Stimulated activated CD8-positive, alpha-beta memory T cell treated with anti-CD3 and anti-CD28 coated beads, Interleukin-7, amount 100 ng/mL, for 1 hour (primary cell): ENCODE results near the gene YWHAH.
A peak's percentile ranks its signal among the peaks of the same experiment; 100 is the strongest.

ENCODE experiments used
- DNase-seq, 2 donors: peaks; one replicate each; pipeline ENCODE4 v3.0.0-alpha.2; 2020; ENCODE audit warnings: low read depth in 2 of 2

Gene YWHAH

GRCh38 chr22:31950226-31950625 lies 5.9 kb downstream of the YWHAH start:
- DNase-seq: no peak

DNA sequence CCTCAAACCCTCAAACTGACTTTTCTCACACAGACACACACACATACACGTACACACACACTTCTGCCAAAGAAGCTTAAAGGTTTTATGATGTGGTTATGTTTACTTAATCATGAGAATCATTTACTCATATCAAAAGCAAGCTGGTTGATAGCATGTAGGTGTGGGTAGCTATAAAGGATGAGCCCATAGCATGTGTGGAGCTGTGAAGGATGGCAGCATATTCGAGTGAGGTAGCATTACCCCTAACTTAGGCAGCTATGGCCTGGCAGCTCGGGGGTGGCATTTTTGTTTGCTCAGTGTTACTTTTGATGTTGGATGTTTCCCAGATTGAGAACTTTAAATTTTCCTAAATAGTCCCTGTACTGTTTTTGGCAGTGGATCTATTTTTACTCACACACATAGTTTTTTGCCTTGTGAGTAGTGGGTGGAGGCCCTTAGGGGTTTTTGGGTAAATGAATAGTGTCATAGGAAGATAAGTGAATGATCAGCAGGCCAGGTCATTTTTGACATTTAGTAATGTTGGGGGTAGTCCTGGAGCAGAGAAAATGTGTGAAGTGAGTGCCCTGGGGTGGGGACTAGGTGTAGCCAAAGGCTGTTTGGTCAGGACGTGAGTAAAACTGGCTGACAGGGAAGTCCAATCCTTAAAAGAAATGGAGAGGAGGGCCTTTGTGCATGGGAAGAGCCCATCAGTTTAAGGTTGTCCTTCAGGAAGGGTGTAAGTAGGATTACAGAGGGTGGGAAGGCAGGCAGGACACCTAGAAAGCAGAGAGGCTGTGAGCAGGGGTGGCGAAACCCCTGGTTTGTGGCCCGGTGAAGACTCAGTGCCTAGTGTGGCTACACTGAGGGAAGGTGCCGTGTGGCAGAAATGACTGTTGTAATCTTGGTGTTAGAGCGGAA lies 7.1 kb downstream of the YWHAH start:
- DNase-seq: no peak

GRCh38 chr22:31952094-31952401 lies 7.7 kb downstream of the YWHAH start:
- no peak for DNase-seq

DNA sequence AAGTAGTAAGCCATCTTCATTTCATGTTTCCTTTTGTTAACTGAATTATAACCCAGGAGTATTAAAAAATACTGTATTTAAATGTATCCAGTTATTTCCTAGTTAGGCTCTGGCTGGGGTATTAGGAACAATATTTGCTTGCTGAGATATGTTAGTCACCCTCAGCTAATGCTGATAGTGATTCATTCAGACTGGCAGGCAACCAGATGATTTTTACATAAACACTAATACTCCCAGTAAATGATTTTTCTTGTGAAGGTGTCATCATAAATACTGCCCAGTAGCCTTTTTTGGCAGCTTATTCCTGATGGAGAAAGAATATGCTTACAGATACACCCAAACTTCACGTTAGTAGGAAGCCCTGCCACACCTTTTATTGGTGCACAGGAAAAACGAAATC lies 8.1 kb downstream of the YWHAH start:
- DNase-seq: no peak

DNA sequence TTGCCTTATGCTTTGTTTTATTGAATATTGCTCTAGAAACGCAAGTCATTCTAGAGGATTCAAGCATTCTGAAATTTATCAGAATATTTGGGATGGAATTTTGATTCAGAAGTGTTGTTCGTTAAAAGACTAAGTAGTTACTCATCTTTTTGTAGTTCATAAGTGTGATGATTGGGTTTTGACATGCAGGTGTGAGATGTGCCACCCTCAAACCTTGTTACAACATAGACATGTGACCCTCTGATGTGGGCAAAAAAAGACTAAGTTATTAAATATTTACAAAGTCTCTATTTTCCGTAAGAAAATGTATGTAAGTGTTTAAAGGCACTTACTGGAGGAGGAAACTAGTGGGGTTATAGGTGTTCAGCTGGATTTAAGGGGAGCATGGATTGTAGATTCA lies 8.9 kb downstream of the YWHAH start:
- DNase-seq: no peak

- DNase-seq: no peak
Measured at GRCh38 chr22:31954535-31955523, 10.5 kb downstream of the YWHAH start.

DNA sequence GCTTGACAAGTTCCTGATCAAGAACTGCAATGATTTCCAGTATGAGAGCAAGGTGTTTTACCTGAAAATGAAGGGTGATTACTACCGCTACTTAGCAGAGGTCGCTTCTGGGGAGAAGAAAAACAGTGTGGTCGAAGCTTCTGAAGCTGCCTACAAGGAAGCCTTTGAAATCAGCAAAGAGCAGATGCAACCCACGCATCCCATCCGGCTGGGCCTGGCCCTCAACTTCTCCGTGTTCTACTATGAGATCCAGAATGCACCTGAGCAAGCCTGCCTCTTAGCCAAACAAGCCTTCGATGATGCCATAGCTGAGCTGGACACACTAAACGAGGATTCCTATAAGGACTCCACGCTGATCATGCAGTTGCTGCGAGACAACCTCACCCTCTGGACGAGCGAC lies 12.0 kb downstream of the YWHAH start:
- DNase-seq: no peak

GRCh38 chr22:31957970-31958594 lies 13.7 kb downstream of the YWHAH start:
- no peak for DNase-seq

DNA sequence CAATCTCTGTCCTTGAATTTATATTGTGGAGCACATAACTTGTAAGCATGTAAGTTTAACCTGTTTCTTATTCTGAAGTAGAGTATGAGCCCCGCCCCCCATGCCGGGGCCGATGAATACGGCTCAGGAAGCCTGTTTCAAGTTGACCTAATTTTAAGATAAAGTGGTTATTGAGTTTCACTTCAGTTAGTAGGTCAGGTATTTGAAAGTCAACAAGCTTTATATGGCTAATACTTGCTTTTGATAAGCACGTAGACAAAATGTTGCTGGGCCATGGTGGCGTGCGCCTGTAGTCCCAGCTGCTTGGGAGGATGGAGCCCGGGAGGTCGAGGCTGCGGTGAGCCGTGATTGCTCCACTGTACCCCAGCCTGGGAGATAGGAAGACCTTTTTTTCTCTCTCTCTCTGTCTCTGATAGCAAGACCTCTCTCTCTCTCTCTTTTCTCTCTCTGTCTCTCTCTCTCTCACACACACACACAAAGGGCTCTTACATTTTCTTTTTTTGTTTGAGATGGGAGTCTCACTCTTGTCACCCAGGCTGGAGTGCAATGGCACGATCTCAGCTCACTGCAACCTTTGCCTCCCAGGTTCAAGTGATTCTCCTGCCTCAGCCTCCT lies 14.4 kb downstream of the YWHAH start:
- DNase-seq: no peak

- no peak for DNase-seq
Measured at GRCh38 chr22:31960767-31961166, 16.4 kb downstream of the YWHAH start.

DNA sequence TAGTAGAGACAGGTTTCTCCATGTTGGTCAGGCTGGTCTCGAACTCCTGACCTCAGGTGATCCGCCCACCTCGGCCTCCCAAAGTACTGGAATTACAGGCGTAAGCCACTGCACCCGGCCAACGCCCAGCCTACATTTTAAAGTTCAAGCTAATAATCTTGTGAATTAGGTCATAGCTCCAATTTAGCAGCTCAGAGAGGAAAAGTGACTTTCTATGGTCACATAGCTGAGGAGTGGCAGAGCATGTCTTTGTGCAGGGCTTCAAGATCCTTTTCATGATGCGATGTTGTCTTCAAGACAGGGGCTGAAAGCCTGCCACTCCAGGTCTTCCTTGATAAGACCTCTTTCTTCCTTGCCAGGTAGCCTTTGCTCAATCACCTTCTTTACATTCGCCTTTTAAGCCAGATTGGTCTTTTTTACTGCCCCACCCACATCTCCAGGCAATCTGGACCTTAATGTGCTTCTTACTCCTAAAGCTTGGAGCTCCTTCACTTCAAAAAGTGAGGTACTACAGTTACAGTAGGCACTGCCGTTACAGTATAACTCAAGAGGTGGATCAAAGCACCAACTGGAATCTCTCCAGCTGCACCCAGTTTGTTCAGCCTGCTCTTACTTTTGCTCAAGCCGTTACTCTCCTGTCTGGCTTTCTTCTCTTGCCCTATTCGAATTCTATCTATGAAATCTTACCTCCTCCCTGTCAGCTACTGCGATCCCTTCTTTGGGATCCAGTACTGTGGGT lies 18.2 kb downstream of the YWHAH start:
- DNase-seq: no peak

DNA sequence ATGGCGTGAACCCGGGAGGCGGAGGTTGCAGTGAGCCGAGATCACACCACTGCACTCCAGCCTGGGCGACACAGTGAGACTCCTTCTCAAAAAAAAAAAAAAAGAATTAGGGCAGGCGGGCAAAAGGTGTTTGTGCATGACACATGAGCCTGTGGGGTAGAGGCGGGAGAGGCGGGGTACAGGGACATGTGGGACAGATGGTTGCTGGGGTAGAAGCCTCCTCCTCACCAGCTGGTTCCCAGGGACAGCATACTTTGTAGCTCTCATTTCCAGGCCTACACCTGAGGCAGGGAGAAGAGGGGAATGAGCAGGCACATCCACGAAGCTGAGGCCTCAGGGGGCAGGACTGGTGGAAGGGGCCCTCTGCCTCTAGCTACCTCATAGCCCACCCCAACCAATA lies 23.7 kb downstream of the YWHAH start:
- DNase-seq: no peak

DNA sequence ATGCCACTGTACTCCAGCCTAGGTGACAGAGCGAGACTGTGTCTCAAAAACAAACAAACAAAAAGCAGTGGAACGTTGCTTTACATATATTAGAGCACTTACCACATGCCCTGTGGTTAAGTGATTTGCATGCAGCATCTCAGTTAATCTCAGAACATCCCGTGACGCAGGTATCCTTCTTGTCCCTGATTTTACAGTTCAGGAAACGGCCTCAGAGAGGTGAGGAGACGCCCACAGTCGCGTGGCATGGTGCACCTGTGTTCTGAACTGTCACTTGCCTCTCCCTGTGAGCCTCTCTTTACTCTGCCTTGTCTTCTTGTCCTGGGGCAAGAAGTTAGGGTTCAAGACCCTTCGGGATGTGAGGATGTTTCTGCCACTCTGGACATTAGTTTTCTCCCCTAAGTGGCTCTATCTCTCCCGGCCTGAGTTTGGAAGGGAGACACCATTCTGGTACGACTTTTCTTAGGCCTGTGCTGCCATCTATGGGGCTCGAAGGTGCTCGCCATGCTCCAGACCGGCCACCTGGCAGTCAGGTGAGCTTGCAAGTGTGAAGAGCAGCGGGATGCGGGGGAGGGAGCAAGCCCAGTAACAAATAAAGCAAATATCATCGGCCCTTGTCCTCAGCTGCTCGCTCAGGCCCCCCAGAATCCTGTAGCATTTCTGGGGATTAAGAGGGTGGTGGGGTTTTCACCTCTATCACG lies 25.6 kb downstream of the YWHAH start:
- peak in 1 of 2 donors; percentile 18 for DNase-seq

DNA sequence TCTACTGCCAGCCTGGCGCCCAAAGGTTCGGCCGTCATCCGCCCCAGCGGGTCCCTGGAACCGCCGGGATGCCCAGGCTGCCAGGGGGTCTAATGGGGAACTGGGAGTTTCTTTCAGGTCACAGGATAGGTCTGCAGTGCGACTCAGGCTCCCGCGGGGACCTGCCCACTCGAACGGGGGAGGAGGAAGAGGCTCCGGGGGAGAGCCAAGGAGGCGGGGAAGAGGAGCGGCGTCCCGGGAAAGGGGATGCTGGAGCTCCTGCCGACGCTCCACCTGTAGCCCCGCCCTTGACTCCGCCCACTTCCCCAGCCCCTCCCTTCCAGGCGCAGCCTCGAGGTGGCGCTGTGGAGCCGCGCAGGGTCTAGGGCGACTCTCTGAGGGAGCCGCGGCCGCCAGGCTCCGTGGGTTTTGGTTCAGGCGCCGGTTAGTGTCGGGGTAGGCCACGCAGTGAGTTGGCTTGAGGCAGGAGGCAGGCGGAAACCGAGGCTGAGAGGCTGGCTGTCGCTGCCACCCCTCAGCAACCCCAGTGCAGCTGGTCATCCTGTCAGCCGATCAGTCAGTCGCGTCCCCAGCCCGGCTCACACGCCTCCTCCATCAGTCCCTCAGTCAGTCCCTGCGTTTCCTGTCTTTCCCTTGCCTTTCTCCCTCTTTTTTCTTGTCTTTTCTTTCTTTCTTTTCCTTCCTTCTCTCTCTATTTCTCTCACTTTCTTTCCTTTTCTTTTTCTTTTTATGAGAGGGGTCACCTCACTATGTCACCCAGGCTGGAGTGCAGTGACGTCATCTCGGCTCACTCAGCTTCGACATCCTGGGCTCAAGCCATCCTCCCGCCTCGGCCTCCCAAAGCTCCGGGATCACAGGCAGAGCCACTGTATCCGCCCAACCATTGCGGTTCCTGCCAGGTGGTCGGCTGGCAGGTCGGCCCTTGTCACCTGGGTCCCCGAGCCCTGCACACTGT lies 26.4 kb downstream of the YWHAH start:
- peak; percentile 78 to 88 for DNase-seq

DNA sequence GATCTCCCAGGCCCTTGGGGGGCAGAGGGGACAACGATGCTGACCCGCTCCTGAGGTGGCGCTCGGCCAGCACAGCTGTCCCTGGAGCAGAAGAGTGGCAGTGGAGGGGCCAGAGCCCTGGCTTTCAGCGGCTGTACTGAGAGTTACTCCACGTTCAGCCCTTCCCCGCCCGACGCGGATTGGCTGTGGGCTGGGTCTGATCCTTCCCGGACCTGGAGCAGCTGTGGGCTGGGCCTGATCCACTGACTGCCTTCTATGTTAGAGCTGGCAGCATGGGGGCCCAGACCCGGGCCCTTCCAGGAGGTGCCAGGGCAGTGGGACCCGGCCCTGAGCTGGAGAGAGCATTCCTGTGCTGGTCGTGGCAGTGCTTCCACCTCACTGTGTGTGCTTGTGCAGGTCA lies 27.8 kb downstream of the YWHAH start:
- no peak for DNase-seq

DNA sequence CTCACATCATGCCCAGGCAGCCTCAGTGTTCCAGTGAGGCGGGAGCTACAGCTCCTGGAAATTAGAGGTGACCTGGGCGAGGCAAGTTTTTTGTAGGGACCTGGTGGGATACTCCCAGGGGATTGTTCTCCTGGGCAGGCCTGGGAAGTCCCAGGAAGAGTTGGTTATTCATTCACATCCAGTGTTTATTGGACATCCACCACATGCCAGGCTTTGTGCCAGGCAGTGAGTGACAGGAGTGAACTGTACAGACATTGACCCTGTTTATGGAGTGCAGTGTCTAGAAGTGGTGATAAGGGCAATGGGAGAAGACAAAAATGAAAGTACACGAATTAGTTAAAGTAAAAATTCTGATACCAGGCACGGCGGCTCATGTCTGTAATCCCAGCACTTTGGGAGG lies 29.4 kb downstream of the YWHAH start:
- DNase-seq: no peak

DNA sequence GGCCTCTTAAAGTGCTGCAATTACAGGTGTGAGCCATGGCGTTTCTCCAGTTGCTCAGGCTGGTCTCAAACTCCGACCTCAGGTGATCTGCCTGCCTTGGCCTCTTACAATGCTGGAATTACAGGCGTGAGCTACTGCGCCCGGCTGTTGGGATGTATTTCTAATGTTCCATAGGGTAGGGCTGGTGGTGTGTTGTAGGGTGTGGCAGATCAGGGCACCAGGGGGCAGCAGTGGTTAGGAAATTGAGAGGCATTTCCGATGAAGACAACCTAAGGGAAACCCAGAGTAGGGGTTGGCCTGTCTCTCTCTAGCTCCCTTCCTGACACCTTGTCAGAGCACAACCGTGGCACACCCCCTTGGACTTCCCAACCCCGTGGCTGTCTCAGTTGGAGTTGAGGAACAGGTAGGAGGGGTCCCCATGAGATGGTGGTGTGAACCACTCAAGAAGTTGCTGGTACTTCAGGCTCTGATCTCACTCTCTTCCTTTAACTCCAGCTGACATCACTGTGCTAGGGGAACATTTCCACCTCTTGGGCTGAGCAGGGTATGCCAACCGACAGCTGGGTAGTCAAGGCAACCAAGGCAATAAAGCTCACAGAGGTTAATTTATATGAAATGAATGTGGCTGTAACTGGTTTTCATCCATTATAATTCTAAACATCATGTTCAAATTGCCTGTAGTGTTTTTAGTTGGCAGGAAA lies 33.0 kb downstream of the YWHAH start:
- DNase-seq: peak; percentile 40 to 72

GRCh38 chr22:31977939-31978338 lies 33.6 kb downstream of the YWHAH start:
- no peak for DNase-seq

DNA sequence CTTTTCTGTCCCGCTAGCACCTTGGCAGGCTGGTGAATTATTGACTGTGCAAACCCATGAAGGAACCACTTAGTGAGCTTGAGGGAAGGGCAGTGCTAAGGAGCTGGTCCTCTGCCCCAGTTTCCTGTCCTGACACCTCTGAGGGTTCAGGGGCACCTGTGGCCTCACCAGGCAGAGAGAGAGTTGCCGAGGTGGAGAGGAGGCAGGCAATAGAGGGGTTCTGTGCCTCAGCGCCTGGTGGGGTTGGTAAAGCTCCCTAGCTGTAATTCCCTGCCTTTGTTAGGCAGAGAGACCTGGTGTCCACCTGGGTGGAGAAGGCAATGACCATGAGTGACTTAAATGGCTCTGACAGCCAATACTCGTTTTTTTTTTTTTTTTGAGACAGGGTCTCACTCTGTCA lies 36.3 kb downstream of the YWHAH start:
- DNase-seq: no peak
